IMR-90 (cell line): ENCODE data around the gene FOXS1. TPM values are rescaled to one million over a fixed set of nuclear protein-coding genes. Genes with fewer than 3 reads are reported as not detected.
A peak's percentile ranks its signal among the peaks of the same experiment; 100 is the strongest.

ENCODE experiments used
- ATAC-seq: fragments of 200-7000 bp; cut with Tn5 transposase; 2 replicates; pipeline ENCODE4 v1.9.1; 2020; ENCODE audit warnings: low read depth, mild to moderate bottlenecking, moderate library complexity
- BruUV-seq: library from RNA; stranded (reverse); fragments of 400-500 nt; replicated peaks from 2 replicates; lab custom pipeline; 2021; lab: Mats Ljungman, UMichigan
- CTCF ChIA-PET: fragments of 300-600 bp; formaldehyde crosslinking; extraction: SDS; loops from one replicate; lab custom pipeline; 2021; ENCODE audit warnings: antibody characterized with exemption; lab: Yijun Ruan, JAX
- POLR2A ChIA-PET: fragments of 300-600 bp; sonication (Branson Sonifier 250); formaldehyde crosslinking; loops from one replicate; lab custom pipeline; 2022; ENCODE audit warnings: antibody characterized with exemption; ENCODE audit not compliant: unreplicated experiment; lab: Charles Lee
- DNase-seq: peaks from one replicate; pipeline ENCODE4 v3.0.0; 2013
- H2AFZ ChIP-seq: replicated peaks from 2 replicates; pipeline ENCODE3; 2013; ENCODE audit warnings: low read length, mild to moderate bottlenecking; ENCODE audit not compliant: poor library complexity
- H2AK5ac ChIP-seq: 2 replicates; pipeline ENCODE4 v1.6.1; 2013; ENCODE audit warnings: low read depth, low read length, inconsistent platforms
- H2AK9ac ChIP-seq: replicated peaks from 2 replicates; pipeline ENCODE3; 2013; ENCODE audit warnings: mild to moderate bottlenecking, low read depth, low read length, moderate library complexity; ENCODE audit not compliant: poor library complexity
- H2BK120ac ChIP-seq: 2 replicates; pipeline ENCODE4 v1.6.1; 2013; ENCODE audit warnings: low read depth, low read length, inconsistent platforms
- H2BK15ac ChIP-seq: 3 replicates; pipeline ENCODE4 v1.6.1; 2013; ENCODE audit warnings: low read depth, low read length, inconsistent platforms
- H2BK20ac ChIP-seq: 2 replicates; pipeline ENCODE4 v1.6.1; 2013; ENCODE audit warnings: low read depth, mild to moderate bottlenecking, inconsistent platforms, low read length, moderate library complexity
- H2BK5ac ChIP-seq: 2 replicates; pipeline ENCODE4 v1.6.1; 2013; ENCODE audit warnings: mild to moderate bottlenecking, low read depth, low read length, inconsistent platforms; ENCODE audit not compliant: poor library complexity, severe bottlenecking
- H3K14ac ChIP-seq: replicated peaks from 2 replicates; pipeline ENCODE4 v1.6.1; 2013; ENCODE audit warnings: low read depth, low read length, inconsistent platforms
- H3K18ac ChIP-seq: 2 replicates; pipeline ENCODE4 v1.6.1; 2013; ENCODE audit warnings: low read depth, low read length, control low read depth
- H3K23ac ChIP-seq: 2 replicates; pipeline ENCODE4 v1.6.1; 2013; ENCODE audit warnings: low read depth, low read length, inconsistent platforms
- H3K27ac ChIP-seq: 2 replicates; pipeline ENCODE4 v1.5.1; 2013; ENCODE audit warnings: mild to moderate bottlenecking, control low read depth, low read length; ENCODE audit not compliant: insufficient read depth
- H3K27me3 ChIP-seq: 2 replicates; pipeline ENCODE4 v1.6.1; 2013; ENCODE audit warnings: low read length; ENCODE audit not compliant: control insufficient read depth, insufficient read depth
- H3K36me3 ChIP-seq: 2 replicates; pipeline ENCODE4 v1.6.1; 2013; ENCODE audit warnings: low read length, mixed read lengths; ENCODE audit not compliant: control insufficient read depth, insufficient read depth
- H3K4ac ChIP-seq: 2 replicates; pipeline ENCODE4 v1.6.1; 2013; ENCODE audit warnings: low read depth, low read length, inconsistent platforms
- H3K4me1 ChIP-seq: 2 replicates; pipeline ENCODE4 v1.6.1; 2013; ENCODE audit warnings: low read length, mixed read lengths; ENCODE audit not compliant: control insufficient read depth, insufficient read depth
- H3K4me2 ChIP-seq: 2 replicates; pipeline ENCODE4 v1.6.1; 2013; ENCODE audit warnings: low read depth, mild to moderate bottlenecking, control low read depth, low read length, moderate library complexity
- H3K4me3 ChIP-seq: 2 replicates; pipeline ENCODE4 v1.5.1; 2013; ENCODE audit warnings: low read depth, mild to moderate bottlenecking, control low read depth, low read length, moderate library complexity; ENCODE audit not compliant: insufficient read depth
- H3K56ac ChIP-seq: 2 replicates; pipeline ENCODE4 v1.6.1; 2013; ENCODE audit warnings: low read length, inconsistent platforms; ENCODE audit not compliant: insufficient read depth; ENCODE audit errors: extremely low read depth
- H3K79me1 ChIP-seq, 2 experiments: 2 replicates each; pipeline ENCODE4 v1.6.1; 2013; ENCODE audit warnings: low read length in 2 of 2, inconsistent platforms in 1 of 2, low read depth in 1 of 2
- H3K9ac ChIP-seq: 2 replicates; pipeline ENCODE4 v1.6.1; 2013; ENCODE audit warnings: low read depth, low read length, control low read depth
- H3K9me1 ChIP-seq: 2 replicates; pipeline ENCODE4 v1.6.1; 2013; ENCODE audit warnings: low read length, inconsistent platforms; ENCODE audit not compliant: insufficient read depth
- H3K9me3 ChIP-seq: 2 replicates; pipeline ENCODE4 v1.6.1; 2013; ENCODE audit warnings: low read length; ENCODE audit not compliant: control insufficient read depth, insufficient read depth
- H4K20me1 ChIP-seq: 2 replicates; pipeline ENCODE4 v1.6.1; 2013; ENCODE audit warnings: low read length, inconsistent platforms; ENCODE audit not compliant: insufficient read depth
- H4K5ac ChIP-seq: 2 replicates; pipeline ENCODE4 v1.6.1; 2013; ENCODE audit warnings: mild to moderate bottlenecking, low read depth, low read length, control low read depth
- H4K8ac ChIP-seq, 2 experiments: 2 replicates each; pipeline ENCODE4 v1.6.1; 2013; ENCODE audit warnings: low read depth in 2 of 2, low read length in 2 of 2, control low read depth in 1 of 2, inconsistent platforms in 1 of 2
- H4K91ac ChIP-seq: 2 replicates; pipeline ENCODE4 v1.6.1; 2013; ENCODE audit warnings: low read depth, low read length, inconsistent platforms; ENCODE audit not compliant: insufficient read depth
- CEBPB ChIP-seq: IDR thresholded peaks from 2 replicates; pipeline ENCODE4 v1.6.1; 2012; ENCODE audit warnings: low read depth, low read length, improper control_type of control experiment
- CHD1 ChIP-seq: IDR thresholded peaks from 2 replicates; pipeline ENCODE4 v1.6.1; 2012; ENCODE audit warnings: low read depth, low read length, improper control_type of control experiment
- FOS ChIP-seq: fragments of 150-350 bp; IDR thresholded peaks from 2 replicates; pipeline ENCODE4 v1.6.1; 2016; ENCODE audit warnings: low read depth, low read length
- MAFK ChIP-seq: IDR thresholded peaks from 2 replicates; pipeline ENCODE4 v1.6.1; 2012; ENCODE audit warnings: low read depth, low read length, improper control_type of control experiment
- MAZ ChIP-seq: IDR thresholded peaks from 2 replicates; pipeline ENCODE4 v1.6.1; 2012; ENCODE audit warnings: low read depth, mild to moderate bottlenecking, low read length, improper control_type of control experiment, moderate library complexity, borderline replicate concordance
- MXI1 ChIP-seq: IDR thresholded peaks from 2 replicates; pipeline ENCODE4 v1.6.1; 2012; ENCODE audit warnings: low read depth, mild to moderate bottlenecking, low read length, moderate library complexity, borderline replicate concordance
- NFE2L2 ChIP-seq: fragments of 150-350 bp; IDR thresholded peaks from 2 replicates; pipeline ENCODE4 v1.6.1; 2016; ENCODE audit warnings: low read depth, mild to moderate bottlenecking, low read length
- POLR2A ChIP-seq: IDR thresholded peaks from 2 replicates; pipeline ENCODE4 v1.6.1; 2012; ENCODE audit warnings: mild to moderate bottlenecking, low read depth, low read length
- RAD21 ChIP-seq: IDR thresholded peaks from 2 replicates; pipeline ENCODE4 v1.6.1; 2012; ENCODE audit warnings: low read length, improper control_type of control experiment
- RCOR1 ChIP-seq: IDR thresholded peaks from 2 replicates; pipeline ENCODE4 v1.6.1; 2012; ENCODE audit warnings: mild to moderate bottlenecking, low read length, improper control_type of control experiment; ENCODE audit not compliant: insufficient replicate concordance
- RFX5 ChIP-seq: IDR thresholded peaks from 2 replicates; pipeline ENCODE4 v1.8.0; 2012; ENCODE audit warnings: low read depth, mild to moderate bottlenecking, low read length, moderate library complexity
- SMC3 ChIP-seq: fragments of 150-350 bp; IDR thresholded peaks from 2 replicates; pipeline ENCODE4 v1.6.1; 2016; ENCODE audit warnings: low read depth, mild to moderate bottlenecking, antibody characterized with exemption, low read length, moderate library complexity
- WGBS, 2 experiments: methylation state at CpG; one replicate each; pipeline versions ENCODE4 v1.1.5 to v1.1.7; 2013; ENCODE audit warnings: missing lambda C conversion rate in 2 of 2; ENCODE audit not compliant: insufficient read length in 1 of 2; ENCODE audit errors: extremely low coverage in 2 of 2; 5-methylcytosine and 5-hydroxymethylcytosine counted together
- dilution Hi-C: fragments of 300-500 bp; cut with HindIII; formaldehyde crosslinking; loops from one replicate; pipeline ENCODE4 v1.14.3; 2018; ENCODE audit warnings: low sequenced_read_pairs; ENCODE audit not compliant: unreplicated experiment
- in situ Hi-C: fragments of 300-500 bp; cut with MboI; formaldehyde crosslinking; loops from 3 replicates; pipeline ENCODE4 v1.14.3; 2019; ENCODE audit warnings: low sequenced_read_pairs, inconsistent platforms, mixed read lengths
- intact Hi-C: fragments of 100-400 bp; cut with micrococcal nuclease; formaldehyde crosslinking; loops from 2 replicates; pipeline ENCODE4 v1.10.0; 2022
- polyA plus RNA-seq, 3 experiments: library from polyadenylated mRNA; depleted of rRNA; stranded (reverse); fragments of >200 nt; gene quantifications; 2 replicates each; pipeline ENCODE4 v1.2.3, GENCODE V29; 2012; ENCODE audit warnings: low replicate concordance in 1 of 3
- total RNA-seq: library from RNA; depleted of rRNA; stranded (reverse); fragments of >200 nt; gene quantifications from 2 replicates; pipeline ENCODE4 v1.2.3, GENCODE V29; 2012
- TF ChIP-seq, protein P1 (sequence below): fragments of 150-350 bp; IDR thresholded peaks from 2 replicates; pipeline ENCODE4 v1.6.1; 2017; ENCODE audit warnings: mild to moderate bottlenecking, antibody characterized with exemption, low read length, low read depth
- TF ChIP-seq, protein P2 (sequence below): fragments of 150-350 bp; IDR thresholded peaks from 2 replicates; pipeline ENCODE4 v1.6.1; 2016; ENCODE audit warnings: low read depth, mild to moderate bottlenecking, low read length, moderate library complexity, borderline replicate concordance
- TF ChIP-seq, protein P3 (sequence below): conservative IDR thresholded peaks from 2 replicates; pipeline ENCODE4 v1.5.1; 2012; ENCODE audit warnings: mild to moderate bottlenecking, low read depth, low read length, improper control_type of control experiment

Gene FOXS1
- total and polyA plus RNA-seq, 2 of the 4 experiments (the other 2 are of a cell fraction): not detected

DNA sequence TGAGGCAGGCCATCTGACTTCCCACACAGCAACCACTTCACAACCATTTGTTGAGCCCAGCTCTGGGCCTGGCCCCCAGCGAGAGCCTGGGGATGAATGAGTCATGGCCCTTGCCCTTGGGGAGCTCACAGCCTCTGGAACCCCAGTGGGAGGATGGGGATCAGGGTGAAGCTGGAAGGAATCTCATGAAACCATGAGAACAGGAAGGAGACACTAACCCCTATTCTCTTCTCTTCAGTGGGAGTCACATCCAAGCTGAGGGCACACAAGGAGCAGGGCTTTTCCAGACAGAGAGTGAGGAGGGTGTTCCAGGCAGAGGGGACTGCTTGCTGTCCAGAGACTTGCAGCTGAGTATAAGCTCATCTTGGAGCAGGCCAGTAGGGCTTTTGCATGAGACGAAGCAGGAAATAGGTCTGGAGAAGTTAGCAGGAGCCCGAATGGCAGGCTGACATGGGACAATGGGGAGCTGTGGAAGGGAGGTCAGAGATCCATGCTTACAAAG, 7.5 kb downstream of the FOXS1 start:
- WGBS, 2 experiments: 71% methylated on average over 2 of the region's 3 CpGs; no CpG with 5 or more reads in 1 of the 2 experiments
- H2BK20ac ChIP-seq: no peak overlapping the region
- peak overlapping the region; percentile 64 for H3K4ac ChIP-seq
- in situ Hi-C loops: loop anchor here (25.0 kb wide), 2 partner anchors 649 to 824 kb away; partner anchors contain the start of gene C20orf203
- peaks cover 27% of the 10 kb centered on the region for H3K4me1 ChIP-seq
- no peak overlapping the region for H2BK5ac ChIP-seq
- ChIA-PET POLR2A (no interaction called here), CTCF (interaction anchor here (0.6 to 3.5 kb wide), 6 partner anchors 9 to 814 kb away, joined by 3 to 12 read pairs (median 4); no protein-coding TSS in a partner anchor)
- H2BK15ac ChIP-seq: peak overlapping the region; percentile 10; the same call in 1 of the 3 replicates
- H3K14ac ChIP-seq: peak overlapping the region; percentile 57; the same call in 1 of the 2 replicates
- H2BK120ac ChIP-seq: peak overlapping the region; percentile 18; the same call in 1 of the 2 replicates
- H3K9ac ChIP-seq: no peak overlapping the region
- no peak overlapping the region for H3K27ac ChIP-seq
- intact Hi-C loops: no loop called here
- H3K4me2 ChIP-seq: no peak overlapping the region
- peaks cover 36% of the 10 kb centered on the region for H3K9me1 ChIP-seq
- DNase-seq (peak; percentile 19), ATAC-seq (no peak)
- H3K18ac ChIP-seq: no peak overlapping the region
- H3K27me3 ChIP-seq: peaks cover 3% of the 10 kb centered on the region; the same call in 1 of the 2 replicates
- no peak overlapping the region for H3K4me3 ChIP-seq
- dilution Hi-C loops: no loop called here
- H3K79me1 ChIP-seq: 0 out of 4 replicates have a peak, but pooled peaks cover 0 to 4% of the 10 kb centered on the region in 2 experiments
- H3K23ac ChIP-seq: peak overlapping the region; percentile 6; the same call in 1 of the 2 replicates
- H3K56ac ChIP-seq: no peak overlapping the region
- peaks cover 36% of the 10 kb centered on the region for H4K20me1 ChIP-seq
- BruUV-seq: no TSS peak
- no peak overlapping the region for H4K91ac ChIP-seq
- TF ChIP-seq RAD21: no peak
- TF ChIP-seq SMC3: no peak
- TF ChIP-seq NFE2L2: no peak
- no peak for TF ChIP-seq MAFK
- no peak for TF ChIP-seq MXI1
- no peak for TF ChIP-seq MAZ
- TF ChIP-seq, protein P1, sequence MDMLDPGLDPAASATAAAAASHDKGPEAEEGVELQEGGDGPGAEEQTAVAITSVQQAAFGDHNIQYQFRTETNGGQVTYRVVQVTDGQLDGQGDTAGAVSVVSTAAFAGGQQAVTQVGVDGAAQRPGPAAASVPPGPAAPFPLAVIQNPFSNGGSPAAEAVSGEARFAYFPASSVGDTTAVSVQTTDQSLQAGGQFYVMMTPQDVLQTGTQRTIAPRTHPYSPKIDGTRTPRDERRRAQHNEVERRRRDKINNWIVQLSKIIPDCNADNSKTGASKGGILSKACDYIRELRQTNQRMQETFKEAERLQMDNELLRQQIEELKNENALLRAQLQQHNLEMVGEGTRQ: no peak
- no peak for TF ChIP-seq FOS
- TF ChIP-seq CEBPB: no peak
- TF ChIP-seq, protein P2, sequence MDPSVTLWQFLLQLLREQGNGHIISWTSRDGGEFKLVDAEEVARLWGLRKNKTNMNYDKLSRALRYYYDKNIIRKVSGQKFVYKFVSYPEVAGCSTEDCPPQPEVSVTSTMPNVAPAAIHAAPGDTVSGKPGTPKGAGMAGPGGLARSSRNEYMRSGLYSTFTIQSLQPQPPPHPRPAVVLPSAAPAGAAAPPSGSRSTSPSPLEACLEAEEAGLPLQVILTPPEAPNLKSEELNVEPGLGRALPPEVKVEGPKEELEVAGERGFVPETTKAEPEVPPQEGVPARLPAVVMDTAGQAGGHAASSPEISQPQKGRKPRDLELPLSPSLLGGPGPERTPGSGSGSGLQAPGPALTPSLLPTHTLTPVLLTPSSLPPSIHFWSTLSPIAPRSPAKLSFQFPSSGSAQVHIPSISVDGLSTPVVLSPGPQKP: no peak
- TF ChIP-seq CHD1: no peak
- TF ChIP-seq, protein P3, sequence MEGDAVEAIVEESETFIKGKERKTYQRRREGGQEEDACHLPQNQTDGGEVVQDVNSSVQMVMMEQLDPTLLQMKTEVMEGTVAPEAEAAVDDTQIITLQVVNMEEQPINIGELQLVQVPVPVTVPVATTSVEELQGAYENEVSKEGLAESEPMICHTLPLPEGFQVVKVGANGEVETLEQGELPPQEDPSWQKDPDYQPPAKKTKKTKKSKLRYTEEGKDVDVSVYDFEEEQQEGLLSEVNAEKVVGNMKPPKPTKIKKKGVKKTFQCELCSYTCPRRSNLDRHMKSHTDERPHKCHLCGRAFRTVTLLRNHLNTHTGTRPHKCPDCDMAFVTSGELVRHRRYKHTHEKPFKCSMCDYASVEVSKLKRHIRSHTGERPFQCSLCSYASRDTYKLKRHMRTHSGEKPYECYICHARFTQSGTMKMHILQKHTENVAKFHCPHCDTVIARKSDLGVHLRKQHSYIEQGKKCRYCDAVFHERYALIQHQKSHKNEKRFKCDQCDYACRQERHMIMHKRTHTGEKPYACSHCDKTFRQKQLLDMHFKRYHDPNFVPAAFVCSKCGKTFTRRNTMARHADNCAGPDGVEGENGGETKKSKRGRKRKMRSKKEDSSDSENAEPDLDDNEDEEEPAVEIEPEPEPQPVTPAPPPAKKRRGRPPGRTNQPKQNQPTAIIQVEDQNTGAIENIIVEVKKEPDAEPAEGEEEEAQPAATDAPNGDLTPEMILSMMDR: no peak
- no peak for TF ChIP-seq POLR2A
- TF ChIP-seq RCOR1: no peak
- no peak for TF ChIP-seq RFX5
- H2AFZ ChIP-seq: peak overlapping the region; percentile 47
- H3K9me3 ChIP-seq: no peaks in the 10 kb centered on the region
- no peak overlapping the region for H4K8ac ChIP-seq
- peak overlapping the region; percentile 81 for H2AK5ac ChIP-seq
- H3K36me3 ChIP-seq: no peaks in the 10 kb centered on the region
- H4K5ac ChIP-seq: no peak overlapping the region
- no peak overlapping the region for H2AK9ac ChIP-seq
